Natural killer cell (primary cell): Measurements from ENCODE around the gene RNF31. TPM values are rescaled to one million over a fixed set of nuclear protein-coding genes. Genes with fewer than 3 reads are reported as not detected.

Experiments used
- ATAC-seq, 3 donors: fragments of 150-1000 bp in 2 of 3; fragments of 200-7000 bp in 1 of 3; cut with Tn5 transposase; 1 replicate in 1 of 3; 2 replicates in 2 of 3; pipeline ENCODE4 v1.10.0; 2021; ENCODE audit warnings: mild to moderate bottlenecking in 2 of 3, moderate library complexity in 2 of 3
- DNase-seq, 2 donors: peaks; one replicate each; pipeline versions ENCODE4 v3.0.0 to v3.0.0-alpha.2; 2013 to 2021; ENCODE audit warnings: mixed read lengths in 1 of 2
- H3K27ac ChIP-seq: one replicate; pipeline ENCODE4 v1.5.1; 2013; ENCODE audit warnings: mild to moderate bottlenecking, low read length
- H3K27me3 ChIP-seq: one replicate; pipeline ENCODE4 v1.6.1; 2013; ENCODE audit warnings: low read length; ENCODE audit not compliant: control insufficient read depth, insufficient read depth
- H3K36me3 ChIP-seq: one replicate; pipeline ENCODE4 v1.6.1; 2013; ENCODE audit warnings: low read length; ENCODE audit not compliant: control insufficient read depth, insufficient read depth
- H3K4me1 ChIP-seq: one replicate; pipeline ENCODE4 v1.6.1; 2013; ENCODE audit warnings: low read length; ENCODE audit not compliant: control insufficient read depth, insufficient read depth
- H3K4me3 ChIP-seq: one replicate; pipeline ENCODE4 v1.5.1; 2013; ENCODE audit warnings: low read length
- H3K9me3 ChIP-seq: one replicate; pipeline ENCODE4 v1.6.1; 2013; ENCODE audit warnings: low read length; ENCODE audit not compliant: control insufficient read depth, insufficient read depth
- H3K27ac Mint-ChIP-seq, 2 donors: one replicate each; pipeline ENCODE4 v1.8.0; 2022; ENCODE audit warnings: mild to moderate bottlenecking in 2 of 2, mixed read lengths in 2 of 2, moderate library complexity in 1 of 2
- H3K27me3 Mint-ChIP-seq, 2 donors: one replicate each; pipeline ENCODE4 v1.8.0; 2022; ENCODE audit warnings: low read depth in 2 of 2, mixed read lengths in 2 of 2
- H3K36me3 Mint-ChIP-seq: one replicate; pipeline ENCODE4 v1.8.0; 2022; ENCODE audit warnings: mixed read lengths
- H3K4me1 Mint-ChIP-seq, 2 donors: one replicate each; pipeline ENCODE4 v1.8.0; 2022; ENCODE audit warnings: mixed read lengths in 2 of 2
- H3K4me3 Mint-ChIP-seq: one replicate; pipeline ENCODE4 v1.8.0; 2022; ENCODE audit warnings: mild to moderate bottlenecking, moderate library complexity, mixed read lengths
- H3K9me3 Mint-ChIP-seq, 2 donors: one replicate each; pipeline ENCODE4 v1.8.0; 2022; ENCODE audit warnings: mixed read lengths in 2 of 2
- CTCF ChIP-seq: fragments of 200-600 bp; IDR thresholded peaks from one replicate; pipeline ENCODE4 v1.8.0; 2022; ENCODE audit warnings: antibody characterized with exemption
- WGBS: methylation state at CpG from one replicate; pipeline ENCODE4 v1.1.7; 2013; ENCODE audit warnings: missing lambda C conversion rate; ENCODE audit not compliant: insufficient coverage; 5-methylcytosine and 5-hydroxymethylcytosine counted together
- intact Hi-C: fragments of 100-400 bp; cut with micrococcal nuclease; formaldehyde crosslinking; loops from one replicate; pipeline ENCODE4 v1.14.2; 2022
- total RNA-seq, 4 donors: library from RNA; stranded (reverse); fragments of 120-200 nt in 1 of 4; gene quantifications; one replicate each; pipeline versions ENCODE4 v1.2.3 to v1.2.4, GENCODE V29; 2013 to 2022

Gene RNF31
- total RNA-seq, 3 donors from 2014 or later (not counting 1 experiment from before 2014, with no cell fraction given), result 96.9 to 134 (median 125) TPM

GRCh38 chr14:24149302-24149969 is 2.1 kb downstream of the RNF31 start:
- H3K4me1 Mint-ChIP-seq, result peaks cover 48 to 59% of the 10 kb centered on the region in 2 donors
- Histone ChIP-seq H3K27ac (no peak overlapping the region), H3K4me3 (no peak overlapping the region), H3K9me3 (no peaks in the 10 kb centered on the region), H3K4me1 (peaks cover 28% of the 10 kb centered on the region), H3K27me3 (no peaks in the 10 kb centered on the region), H3K36me3 (peaks cover 42% of the 10 kb centered on the region)
- H3K36me3 Mint-ChIP-seq, result peaks cover 1% of the 10 kb centered on the region
- WGBS, result 98% methylated on average over 3 of the region's 3 CpGs
- H3K27me3 Mint-ChIP-seq, result no peaks in the 10 kb centered on the region
- H3K27ac Mint-ChIP-seq, result no peak overlapping the region
- DNase-seq (no peak), ATAC-seq (no peak)
- no peaks in the 10 kb centered on the region for H3K9me3 Mint-ChIP-seq
- intact Hi-C loops, result no loop called here
- H3K4me3 Mint-ChIP-seq, result peak overlapping the region; percentile 59
- no peak for TF ChIP-seq CTCF

- Histone ChIP-seq H3K4me1 (peaks cover 25% of the 10 kb centered on the region), H3K27ac (no peak overlapping the region), H3K27me3 (no peaks in the 10 kb centered on the region), H3K9me3 (no peaks in the 10 kb centered on the region), H3K4me3 (no peak overlapping the region), H3K36me3 (peaks cover 45% of the 10 kb centered on the region)
- Mint-ChIP-seq H3K27ac (no peak overlapping the region), H3K4me3 (no peak overlapping the region), H3K36me3 (no peaks in the 10 kb centered on the region), H3K4me1 (peaks cover 43 to 53% of the 10 kb centered on the region in 2 donors), H3K27me3 (no peaks in the 10 kb centered on the region), H3K9me3 (no peaks in the 10 kb centered on the region)
- intact Hi-C loops, result no loop called here
- 97% methylated on average over 9 of the region's 9 CpGs for WGBS
- DNase-seq (no peak), ATAC-seq (no peak)
- TF ChIP-seq CTCF, result no peak
Measured at GRCh38 chr14:24150061-24150460, 2.8 kb downstream of the RNF31 start.

DNA sequence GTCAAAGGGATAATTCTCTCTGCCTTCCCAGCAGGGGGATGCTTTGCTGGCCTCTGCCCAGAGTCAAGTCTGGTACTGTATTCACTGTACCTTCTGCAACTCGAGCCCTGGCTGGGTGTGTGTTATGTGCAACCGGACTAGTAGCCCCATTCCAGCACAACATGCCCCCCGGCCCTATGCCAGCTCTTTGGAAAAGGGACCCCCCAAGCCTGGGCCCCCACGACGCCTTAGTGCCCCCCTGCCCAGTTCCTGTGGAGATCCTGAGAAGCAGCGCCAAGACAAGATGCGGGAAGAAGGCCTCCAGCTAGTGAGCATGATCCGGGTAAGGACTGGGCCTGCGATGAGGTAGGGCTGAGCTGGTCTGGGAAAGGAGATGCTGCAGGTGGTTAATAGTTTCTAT is 3.3 kb downstream of the RNF31 start:
- no peaks in the 10 kb centered on the region for H3K27me3 Mint-ChIP-seq
- H3K4me1 Mint-ChIP-seq, result peaks cover 38 to 49% of the 10 kb centered on the region in 2 donors
- no peaks in the 10 kb centered on the region for H3K36me3 Mint-ChIP-seq
- H3K4me3 ChIP-seq, result no peak overlapping the region
- H3K27ac ChIP-seq, result no peak overlapping the region
- H3K27me3 ChIP-seq, result no peaks in the 10 kb centered on the region
- no peak for TF ChIP-seq CTCF
- ATAC-seq (no peak), DNase-seq (no peak)
- peaks cover 50% of the 10 kb centered on the region for H3K36me3 ChIP-seq
- no peaks in the 10 kb centered on the region for H3K9me3 Mint-ChIP-seq
- WGBS, result 95% methylated on average over 9 of the region's 9 CpGs
- no peak overlapping the region for H3K27ac Mint-ChIP-seq
- no peak overlapping the region for H3K4me3 Mint-ChIP-seq
- H3K9me3 ChIP-seq, result no peaks in the 10 kb centered on the region
- intact Hi-C loops, result no loop called here
- H3K4me1 ChIP-seq, result peaks cover 20% of the 10 kb centered on the region

DNA sequence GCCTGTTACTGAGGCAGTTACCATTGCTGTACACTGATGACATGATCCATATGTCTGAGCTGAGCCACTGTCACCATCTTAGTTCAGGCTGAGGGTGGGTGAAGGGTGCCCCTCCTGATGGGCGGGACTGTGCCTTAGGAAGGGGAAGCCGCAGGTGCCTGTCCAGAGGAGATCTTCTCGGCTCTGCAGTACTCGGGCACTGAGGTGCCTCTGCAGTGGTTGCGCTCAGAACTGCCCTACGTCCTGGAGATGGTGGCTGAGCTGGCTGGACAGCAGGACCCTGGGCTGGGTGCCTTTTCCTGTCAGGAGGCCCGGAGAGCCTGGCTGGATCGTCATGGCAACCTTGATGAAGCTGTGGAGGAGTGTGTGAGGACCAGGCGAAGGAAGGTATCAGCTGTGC is 3.7 kb downstream of the RNF31 start:
- DNase-seq (no peak), ATAC-seq (no peak)
- no peaks in the 10 kb centered on the region for H3K27me3 Mint-ChIP-seq
- no peaks in the 10 kb centered on the region for H3K36me3 Mint-ChIP-seq
- no peak for TF ChIP-seq CTCF
- intact Hi-C loops, result no loop called here
- Histone ChIP-seq H3K4me3 (no peak overlapping the region), H3K27ac (no peak overlapping the region), H3K36me3 (peaks cover 54% of the 10 kb centered on the region), H3K4me1 (peaks cover 16% of the 10 kb centered on the region), H3K9me3 (no peaks in the 10 kb centered on the region), H3K27me3 (no peaks in the 10 kb centered on the region)
- no peak overlapping the region for H3K4me3 Mint-ChIP-seq
- H3K27ac Mint-ChIP-seq, result no peak overlapping the region
- no peaks in the 10 kb centered on the region for H3K9me3 Mint-ChIP-seq
- H3K4me1 Mint-ChIP-seq, result peaks cover 34 to 49% of the 10 kb centered on the region in 2 donors
- 97% methylated on average over 9 of the region's 9 CpGs for WGBS
